ENCODE data around the gene CLEC2B.

Gene CLEC2B

DNA sequence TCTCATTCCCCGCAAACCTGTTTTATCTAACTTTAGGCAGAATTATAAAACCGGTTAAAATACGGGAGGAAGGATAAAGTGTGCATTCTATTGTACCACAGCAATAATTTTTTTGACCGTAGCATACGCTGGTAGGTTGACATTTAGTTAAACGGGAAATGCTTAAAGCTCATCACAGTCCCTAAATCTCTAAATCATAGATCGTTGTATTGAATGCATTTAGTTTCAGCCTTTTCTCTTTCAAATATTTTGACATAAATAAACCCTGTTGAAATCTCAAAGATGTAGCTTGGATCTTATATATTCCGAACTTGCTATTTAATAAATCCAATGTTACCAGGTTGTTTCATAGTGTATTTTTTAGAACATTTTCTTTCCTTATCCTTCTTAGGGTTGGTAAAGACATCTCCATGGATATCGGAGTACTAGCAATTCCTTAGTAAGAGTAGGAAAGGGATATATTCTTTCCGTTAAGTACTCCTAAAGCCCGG lies 798 bp downstream of the CLEC2B start:
- no peak overlapping the region for H3K27ac ChIP-seq
- no peaks in the 10 kb centered on the region for H3K9me3 ChIP-seq (ENCODE audit: severe bottlenecking)
- H3K36me3 ChIP-seq = no peaks in the 10 kb centered on the region
- H3K4me3 ChIP-seq (ENCODE audit: low read depth, low read length) = no peak overlapping the region
- no peak for DNase-seq
- H3K27me3 ChIP-seq (ENCODE audit: insufficient read depth, low read depth, severe bottlenecking) = no peaks in the 10 kb centered on the region
- TF ChIP-seq, protein P1, sequence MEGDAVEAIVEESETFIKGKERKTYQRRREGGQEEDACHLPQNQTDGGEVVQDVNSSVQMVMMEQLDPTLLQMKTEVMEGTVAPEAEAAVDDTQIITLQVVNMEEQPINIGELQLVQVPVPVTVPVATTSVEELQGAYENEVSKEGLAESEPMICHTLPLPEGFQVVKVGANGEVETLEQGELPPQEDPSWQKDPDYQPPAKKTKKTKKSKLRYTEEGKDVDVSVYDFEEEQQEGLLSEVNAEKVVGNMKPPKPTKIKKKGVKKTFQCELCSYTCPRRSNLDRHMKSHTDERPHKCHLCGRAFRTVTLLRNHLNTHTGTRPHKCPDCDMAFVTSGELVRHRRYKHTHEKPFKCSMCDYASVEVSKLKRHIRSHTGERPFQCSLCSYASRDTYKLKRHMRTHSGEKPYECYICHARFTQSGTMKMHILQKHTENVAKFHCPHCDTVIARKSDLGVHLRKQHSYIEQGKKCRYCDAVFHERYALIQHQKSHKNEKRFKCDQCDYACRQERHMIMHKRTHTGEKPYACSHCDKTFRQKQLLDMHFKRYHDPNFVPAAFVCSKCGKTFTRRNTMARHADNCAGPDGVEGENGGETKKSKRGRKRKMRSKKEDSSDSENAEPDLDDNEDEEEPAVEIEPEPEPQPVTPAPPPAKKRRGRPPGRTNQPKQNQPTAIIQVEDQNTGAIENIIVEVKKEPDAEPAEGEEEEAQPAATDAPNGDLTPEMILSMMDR (IDR thresholded peaks at IDR 0.05; ENCODE audit: low read depth, low read length) = no peak

DNA sequence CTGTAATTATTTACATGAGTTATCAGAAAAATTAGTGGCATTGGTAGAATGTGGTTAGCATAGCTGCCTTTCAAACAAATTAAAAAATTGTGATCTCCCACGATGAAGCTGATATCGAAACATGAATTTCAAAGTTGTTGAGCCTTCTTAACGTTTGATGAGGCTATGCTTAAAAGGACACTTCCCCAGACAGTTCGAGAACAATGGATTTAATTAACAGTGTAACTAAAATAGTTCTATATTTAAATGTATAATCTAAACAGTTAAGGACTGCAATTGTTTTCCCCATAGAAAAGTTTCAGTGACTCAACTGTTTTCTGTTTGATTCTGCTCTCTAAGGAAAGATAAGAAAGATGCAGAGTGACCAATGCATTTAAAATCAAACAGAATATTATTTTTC lies 1.6 kb downstream of the CLEC2B start:
- Histone ChIP-seq H3K36me3 (no peaks in the 10 kb centered on the region), H3K4me3 (ENCODE audit: low read depth, low read length) (no peak overlapping the region), H3K27ac (no peak overlapping the region), H3K9me3 (ENCODE audit: severe bottlenecking) (no peaks in the 10 kb centered on the region), H3K27me3 (ENCODE audit: insufficient read depth, low read depth, severe bottlenecking) (no peaks in the 10 kb centered on the region)
- TF ChIP-seq, protein P1 (IDR thresholded peaks at IDR 0.05; ENCODE audit: low read depth, low read length) = no peak
- no peak for DNase-seq

DNA sequence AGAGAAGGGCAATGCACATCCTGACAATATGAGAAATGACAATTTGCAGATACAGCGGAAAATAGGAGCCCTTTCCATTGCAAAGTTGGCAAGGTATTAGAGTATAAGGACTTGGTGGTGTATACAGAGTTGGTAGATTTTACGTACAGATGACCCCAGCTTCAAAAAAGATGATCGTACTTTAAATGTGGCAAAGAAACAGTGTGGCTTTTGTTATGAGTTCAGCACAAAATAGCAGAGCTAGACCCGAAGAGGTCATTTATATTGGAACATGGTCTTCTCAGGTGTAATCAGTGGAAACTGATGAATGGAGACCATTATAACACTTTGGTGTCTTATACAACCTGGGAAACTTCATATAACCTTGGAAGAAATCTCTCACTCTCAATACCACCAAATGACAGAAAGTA lies 2.3 kb downstream of the CLEC2B start:
- DNase-seq = no peak
- Histone ChIP-seq H3K4me3 (ENCODE audit: low read depth, low read length) (no peak overlapping the region), H3K36me3 (no peaks in the 10 kb centered on the region), H3K27ac (no peak overlapping the region), H3K9me3 (ENCODE audit: severe bottlenecking) (no peaks in the 10 kb centered on the region), H3K27me3 (ENCODE audit: insufficient read depth, low read depth, severe bottlenecking) (no peaks in the 10 kb centered on the region)
- TF ChIP-seq, protein P1 (IDR thresholded peaks at IDR 0.05; ENCODE audit: low read depth, low read length) = no peak

DNA sequence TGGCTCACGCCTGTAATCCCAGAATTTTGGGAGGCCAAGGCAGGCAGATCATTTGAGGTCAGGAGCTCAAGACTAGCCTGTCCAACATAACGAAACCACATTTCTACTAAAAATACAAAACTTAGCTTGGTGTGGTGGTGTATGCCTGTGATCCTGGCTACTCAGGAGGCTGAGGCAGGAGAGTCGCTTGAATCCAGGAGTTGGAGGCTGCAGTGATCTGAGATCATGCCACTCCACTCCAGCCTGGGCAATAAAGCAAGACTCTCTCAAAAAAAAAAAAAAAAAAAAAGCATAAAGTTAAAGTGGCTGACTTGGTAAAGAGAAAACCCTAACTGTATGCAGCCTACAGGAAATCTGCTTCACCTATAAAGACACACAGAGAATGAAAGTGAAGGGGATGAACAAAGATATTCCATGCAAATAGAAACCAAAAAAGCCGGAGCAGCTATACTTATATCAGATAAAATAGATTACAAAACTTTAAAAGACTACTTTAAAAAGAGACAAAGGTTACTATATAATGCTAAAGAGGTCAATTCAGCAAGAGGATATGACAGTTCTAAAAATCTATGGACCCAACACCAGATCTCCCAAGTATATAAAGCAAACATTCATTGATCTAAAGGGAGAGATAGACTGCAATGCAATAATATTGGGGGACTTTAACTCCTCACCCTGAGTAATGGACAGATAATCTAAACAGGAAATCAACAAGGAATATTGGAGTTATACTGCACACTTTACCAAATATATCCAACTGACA lies 4.1 kb downstream of the CLEC2B start:
- Histone ChIP-seq H3K27me3 (ENCODE audit: insufficient read depth, low read depth, severe bottlenecking) (no peaks in the 10 kb centered on the region), H3K27ac (no peak overlapping the region), H3K4me3 (ENCODE audit: low read depth, low read length) (no peak overlapping the region), H3K9me3 (ENCODE audit: severe bottlenecking) (no peaks in the 10 kb centered on the region), H3K36me3 (no peaks in the 10 kb centered on the region)
- TF ChIP-seq, protein P1 (IDR thresholded peaks at IDR 0.05; ENCODE audit: low read depth, low read length) = no peak
- DNase-seq = no peak

DNA sequence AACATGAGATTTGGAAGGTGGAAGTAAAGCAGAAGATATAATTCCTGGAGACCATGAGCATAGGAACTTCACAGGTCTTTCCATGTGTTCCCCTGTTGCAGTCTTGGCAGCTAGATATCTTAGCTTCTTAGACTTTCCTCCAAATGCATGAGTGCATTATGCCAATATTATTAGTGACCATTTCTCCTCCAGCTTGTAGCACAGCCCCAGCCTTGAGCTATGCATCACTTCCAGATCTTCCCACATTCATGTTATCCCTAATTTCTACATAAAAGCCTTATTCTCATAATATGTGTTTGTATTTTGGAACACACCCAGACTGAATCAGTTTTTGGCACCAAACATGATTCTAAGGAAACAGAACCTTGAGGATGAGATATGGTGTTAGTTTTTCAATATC lies 11.0 kb downstream of the CLEC2B start:
- no peak for DNase-seq
- no peaks in the 10 kb centered on the region for H3K9me3 ChIP-seq (ENCODE audit: severe bottlenecking)
- H3K27ac ChIP-seq = no peak overlapping the region
- no peak overlapping the region for H3K4me3 ChIP-seq (ENCODE audit: low read depth, low read length)
- TF ChIP-seq, protein P1 (IDR thresholded peaks at IDR 0.05; ENCODE audit: low read depth, low read length) = no peak
- H3K36me3 ChIP-seq = no peaks in the 10 kb centered on the region
- H3K27me3 ChIP-seq (ENCODE audit: insufficient read depth, low read depth, severe bottlenecking) = no peaks in the 10 kb centered on the region

DNA sequence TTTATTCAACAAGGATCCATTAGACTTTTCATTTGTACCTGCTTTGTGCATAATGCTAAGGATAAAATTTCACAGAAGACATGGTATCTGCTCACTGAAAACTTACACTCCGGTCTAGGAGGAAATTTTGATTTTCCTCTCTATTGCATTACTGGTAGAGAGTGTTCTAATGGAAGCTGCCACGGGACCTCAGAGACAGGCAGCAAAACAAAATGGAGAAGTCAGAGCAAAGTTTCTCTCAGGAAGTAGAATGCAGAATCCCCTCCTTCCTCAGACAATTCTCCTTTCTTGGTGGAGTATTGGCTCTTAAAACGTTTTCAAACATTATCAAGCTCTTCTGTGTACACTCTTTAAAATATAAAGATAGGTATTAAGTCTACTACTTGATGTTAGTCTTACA lies 12.3 kb downstream of the CLEC2B start:
- TF ChIP-seq, protein P1 (IDR thresholded peaks at IDR 0.05; ENCODE audit: low read depth, low read length) = no peak
- DNase-seq = no peak
- Histone ChIP-seq H3K27me3 (ENCODE audit: insufficient read depth, low read depth, severe bottlenecking) (no peaks in the 10 kb centered on the region), H3K36me3 (no peaks in the 10 kb centered on the region), H3K4me3 (ENCODE audit: low read depth, low read length) (no peak overlapping the region), H3K9me3 (ENCODE audit: severe bottlenecking) (no peaks in the 10 kb centered on the region), H3K27ac (no peak overlapping the region)
